ENCODE data around the gene ADGRL3.
"Not testable (repeated sequence)": the region's sequence is repeated elsewhere in the genome, so short reads cannot be mapped to it uniquely, and the experiment has no call there.

ADGRL3 gene

DNA sequence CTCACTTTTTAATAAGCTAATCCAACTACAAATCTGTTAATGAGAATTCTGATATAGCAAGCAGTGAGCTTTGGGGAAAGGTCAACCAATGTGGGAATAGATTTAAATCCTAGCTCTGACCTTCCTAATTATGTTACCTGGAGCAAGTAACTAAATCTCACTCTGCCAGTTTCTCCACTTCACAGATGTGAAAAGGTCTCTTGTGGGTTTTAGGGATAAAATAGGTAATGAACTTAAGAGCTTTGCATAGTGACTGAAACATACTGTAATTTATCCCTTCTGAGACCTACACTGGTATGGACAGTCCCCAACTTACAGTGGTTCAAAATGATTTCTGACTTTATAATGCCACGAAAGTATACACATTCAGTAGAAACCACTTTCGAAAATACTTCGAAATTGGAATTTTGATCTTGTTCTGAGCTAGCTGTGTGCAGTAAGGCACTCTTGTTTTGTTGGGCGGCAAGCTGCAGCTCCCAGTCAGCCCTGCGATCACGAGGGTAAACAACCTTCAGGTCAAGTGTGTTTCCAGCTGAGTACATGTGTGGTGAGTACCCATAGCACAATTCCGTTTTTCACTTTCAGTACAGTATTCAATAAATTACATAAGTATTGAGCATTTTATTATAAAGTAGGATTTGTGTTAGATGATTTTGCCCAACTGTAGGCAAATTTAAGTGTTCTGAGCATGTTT is 93.7 kb downstream of the ADGRL3 start:
- DNase-seq = no peak

DNA sequence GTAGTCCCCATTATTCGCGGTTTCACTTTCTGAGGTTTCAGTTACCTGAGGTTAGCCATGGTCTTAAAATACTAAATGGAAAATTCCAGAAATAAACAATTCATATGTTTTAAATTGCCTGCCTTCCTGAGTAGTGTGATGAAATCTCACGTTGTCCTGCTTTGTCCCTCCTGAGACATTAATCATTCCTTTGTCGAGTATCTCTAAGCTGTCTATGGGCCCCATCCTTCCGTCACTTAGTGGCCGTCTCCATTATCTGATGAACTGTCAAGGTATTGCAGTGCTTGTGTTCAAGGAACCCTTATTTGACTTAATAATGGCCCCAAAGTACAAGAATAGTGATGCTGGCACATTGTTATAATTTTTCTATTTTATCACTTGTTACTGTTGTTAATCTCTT is 94.8 kb downstream of the ADGRL3 start:
- DNase-seq = no peak

DNA sequence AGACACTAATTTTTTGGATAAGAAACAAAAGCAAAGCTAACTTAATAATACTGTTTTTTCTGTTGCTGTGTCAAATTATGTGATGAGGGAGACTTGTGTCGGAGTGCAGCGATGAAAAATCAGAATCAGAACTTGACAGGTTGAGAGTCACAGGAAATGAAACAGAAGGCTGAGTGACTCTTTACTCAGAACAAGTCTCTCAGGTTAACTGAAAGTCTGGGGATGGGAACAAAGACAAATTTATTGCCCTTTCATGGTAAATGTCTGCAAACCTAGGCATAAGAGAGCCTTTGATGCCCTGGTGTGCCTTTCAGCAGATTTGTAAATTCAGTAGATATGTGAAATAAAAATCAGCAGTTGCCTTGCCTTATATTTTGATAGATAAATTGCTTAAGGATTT is 96.0 kb downstream of the ADGRL3 start:
- no peak for DNase-seq

DNA sequence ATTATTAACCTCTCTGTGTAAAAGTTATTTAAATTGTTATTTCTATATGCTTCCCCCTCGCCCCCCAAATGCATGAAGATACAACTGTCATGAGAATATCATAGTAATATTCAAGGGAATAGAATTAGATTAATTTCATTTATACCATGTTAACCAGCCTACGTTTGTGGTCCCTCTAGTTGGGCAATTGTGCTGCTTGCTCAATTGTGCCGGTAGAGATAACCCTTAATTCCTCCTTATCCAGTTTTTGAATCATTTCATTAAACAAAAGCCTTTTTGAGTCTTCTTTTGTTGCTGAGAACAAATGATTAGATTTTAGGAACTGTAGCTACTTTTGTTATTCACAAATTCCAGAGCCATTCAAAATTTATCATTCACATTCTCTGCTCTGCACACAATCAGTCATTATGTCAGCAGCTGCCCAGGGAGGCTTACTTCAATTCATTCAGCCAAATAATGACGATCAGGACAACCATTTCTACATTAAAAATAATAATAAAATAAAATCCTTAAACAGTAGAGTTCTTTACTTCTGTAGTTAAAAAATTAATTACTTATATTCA is 98.1 kb downstream of the ADGRL3 start:
- no peak for DNase-seq

DNA sequence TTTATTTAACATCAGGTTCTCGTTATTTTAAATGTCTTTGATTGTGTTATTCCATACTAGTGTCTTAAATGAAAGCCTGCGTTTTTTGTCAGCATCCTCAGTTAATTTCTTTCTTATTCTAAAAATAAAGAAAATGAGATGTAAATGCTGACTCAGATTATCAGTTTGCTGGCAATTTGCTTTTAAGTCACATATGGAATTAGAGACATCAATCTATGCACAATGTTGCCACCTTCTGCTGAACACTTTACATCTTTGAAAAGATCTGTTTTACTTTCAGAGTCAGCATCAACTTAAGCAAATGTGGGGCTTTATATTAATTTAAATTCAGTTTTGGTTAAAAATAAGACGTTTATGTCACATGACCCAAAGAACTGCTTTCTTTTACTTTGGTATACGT is 99.2 kb downstream of the ADGRL3 start:
- no peak for DNase-seq

DNA sequence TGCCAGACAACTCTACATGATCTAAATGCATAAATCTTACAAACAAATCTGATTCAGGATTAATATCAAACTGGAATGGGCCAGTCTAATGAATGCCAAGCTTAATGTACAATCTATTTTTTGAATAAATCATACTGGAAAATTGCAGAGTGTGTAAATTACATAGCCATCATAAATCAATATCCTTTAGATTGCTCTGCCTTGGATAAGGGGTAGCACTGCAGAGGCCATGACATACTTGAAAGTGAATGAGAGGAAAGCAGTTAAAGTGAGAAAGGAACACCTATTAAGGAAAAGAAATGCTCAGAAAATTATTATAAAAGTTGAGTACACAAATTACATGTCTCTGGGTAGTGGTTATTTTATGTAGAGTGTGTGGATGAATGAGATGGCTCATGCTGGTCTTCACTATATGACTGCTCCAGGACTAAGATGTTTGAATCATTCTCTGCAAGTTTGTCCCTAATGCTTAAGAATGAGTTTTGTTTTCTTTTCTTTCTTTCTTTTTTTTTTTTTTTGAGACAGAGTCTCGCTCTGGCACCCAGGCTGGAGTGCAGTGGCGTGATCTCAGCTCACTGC is 100.2 kb downstream of the ADGRL3 start:
- no peak for DNase-seq

DNA sequence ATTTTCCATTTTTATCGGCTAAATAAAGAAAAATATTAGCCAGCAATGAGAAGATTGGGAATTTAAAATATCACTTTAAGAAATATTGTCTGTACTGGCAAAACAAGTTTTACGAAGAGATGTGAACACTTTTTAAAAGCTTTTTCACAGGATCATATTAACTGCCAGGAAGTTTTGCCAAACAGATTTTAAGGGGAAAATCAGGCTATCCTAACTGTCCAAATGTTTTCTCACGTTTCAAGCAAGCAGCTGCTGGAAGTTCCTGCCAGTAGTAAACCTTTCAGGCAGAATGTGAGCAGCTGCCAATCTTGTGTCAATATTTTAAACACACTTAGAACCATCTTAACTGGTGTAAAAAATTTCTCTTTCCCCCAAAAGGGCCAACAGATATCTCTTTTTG is 101.1 kb downstream of the ADGRL3 start:
- DNase-seq = no peak

DNA sequence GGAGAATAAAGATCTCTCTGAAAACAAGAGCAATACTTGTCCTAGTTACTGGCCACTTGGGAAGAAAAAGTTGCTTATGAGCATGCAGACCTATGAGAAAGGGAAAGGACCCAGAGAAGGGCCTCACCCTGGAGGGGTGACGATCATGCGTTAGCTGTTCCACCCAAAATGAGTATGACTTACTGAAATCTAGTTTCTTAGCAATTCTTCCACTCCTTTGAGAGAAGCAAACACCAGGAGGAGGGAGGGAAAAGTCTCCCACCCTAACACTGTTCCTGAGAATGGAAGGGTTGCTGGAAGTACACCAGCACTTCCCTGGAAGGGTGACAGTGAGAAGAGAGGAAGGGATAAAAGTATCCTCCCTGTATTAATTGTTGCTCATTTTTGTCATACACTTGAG is 107.9 kb downstream of the ADGRL3 start:
- DNase-seq = no peak

DNA sequence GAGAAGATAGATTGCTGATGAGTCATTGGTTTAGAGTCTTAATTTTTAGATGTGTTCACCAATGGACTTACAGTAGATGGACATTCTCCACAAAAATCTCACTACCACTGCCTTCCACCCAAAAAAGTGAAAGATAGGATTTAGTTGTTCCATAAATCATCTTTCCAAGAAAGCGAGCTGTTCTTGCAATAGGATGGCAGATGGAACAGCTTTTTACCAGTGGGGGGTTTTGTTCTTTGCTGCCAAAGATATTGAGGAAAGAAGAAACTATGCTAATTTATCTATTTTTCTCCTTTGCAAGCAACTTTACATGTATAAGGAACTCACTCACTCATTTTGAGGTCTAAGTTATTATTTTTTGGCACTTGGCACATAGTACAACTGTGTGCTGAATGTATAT is 109.5 kb downstream of the ADGRL3 start:
- no peak for DNase-seq

DNA sequence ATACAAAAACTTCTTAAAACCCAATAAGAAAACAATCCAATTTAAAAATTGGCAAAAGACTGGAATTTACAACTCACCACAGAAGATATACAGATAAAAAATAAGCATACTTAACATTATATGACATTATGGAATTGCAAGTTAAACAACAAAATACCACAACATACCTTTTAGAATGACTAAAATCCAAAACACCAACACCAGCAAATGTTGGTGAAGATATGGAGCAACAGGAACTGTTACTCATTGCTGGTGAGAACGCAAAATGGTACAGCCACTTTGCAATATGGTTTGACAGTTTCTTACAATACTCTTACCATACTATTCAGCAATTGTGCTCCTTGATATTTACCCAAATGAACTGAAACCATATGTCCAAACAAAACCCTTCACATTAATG is 112.4 kb downstream of the ADGRL3 start:
- no peak for DNase-seq

DNA sequence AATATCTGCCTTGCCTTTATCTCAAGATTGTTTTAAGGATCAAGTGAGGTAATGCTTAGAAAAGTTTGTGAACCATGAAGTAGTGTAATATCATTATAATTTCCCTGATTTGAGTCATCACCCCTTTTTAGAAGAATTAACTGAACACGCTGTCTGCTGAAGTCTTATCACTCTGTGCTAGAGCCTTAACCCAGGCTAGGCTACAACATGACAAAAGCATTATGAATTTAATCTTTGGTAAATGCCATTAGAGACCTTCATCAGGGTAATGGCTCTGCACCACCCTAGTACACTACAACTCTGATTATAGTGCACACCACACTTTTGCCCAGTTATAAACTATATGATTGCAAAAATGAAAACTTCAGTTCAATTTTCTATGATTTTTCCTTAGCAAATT is 118.3 kb downstream of the ADGRL3 start:
- no peak for DNase-seq

DNA sequence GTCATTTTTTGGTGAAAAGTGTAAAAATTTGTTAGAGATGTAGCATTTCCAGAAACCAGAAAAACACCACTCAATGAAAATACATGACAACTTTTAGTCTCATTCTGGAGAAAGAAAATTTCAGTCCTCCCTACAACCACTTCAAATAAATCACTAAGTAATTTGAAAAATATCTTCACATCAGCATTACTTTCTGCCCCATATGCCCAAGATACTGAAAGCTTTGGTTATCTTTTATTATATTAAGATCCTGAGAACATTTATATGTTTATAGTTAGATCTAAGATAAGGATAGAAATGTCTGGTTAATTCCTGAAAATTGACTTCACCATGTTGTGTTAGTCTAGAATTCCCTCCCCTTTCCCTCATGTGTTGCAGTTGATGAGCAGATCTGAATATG is 119.0 kb downstream of the ADGRL3 start:
- DNase-seq = no peak

DNA sequence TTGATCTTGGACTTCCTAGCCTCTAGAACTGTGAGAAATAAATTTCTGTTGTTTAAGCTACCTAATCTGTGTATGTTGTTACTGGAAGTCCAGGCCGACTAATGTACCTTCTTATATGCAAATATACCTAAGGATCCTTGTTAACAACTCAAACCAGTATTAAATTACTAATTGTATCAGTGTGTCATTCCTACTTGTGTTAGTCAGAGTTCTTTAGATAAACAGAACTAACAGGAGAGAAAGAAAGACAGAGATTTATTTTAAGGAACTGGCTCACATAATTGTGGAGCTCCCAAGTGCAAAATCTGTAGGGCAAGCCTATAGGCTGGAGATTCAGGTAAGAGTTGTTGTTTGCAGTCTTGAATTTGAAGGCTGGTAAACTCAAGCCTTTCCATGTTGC is 120.0 kb downstream of the ADGRL3 start:
- DNase-seq = no peak

DNA sequence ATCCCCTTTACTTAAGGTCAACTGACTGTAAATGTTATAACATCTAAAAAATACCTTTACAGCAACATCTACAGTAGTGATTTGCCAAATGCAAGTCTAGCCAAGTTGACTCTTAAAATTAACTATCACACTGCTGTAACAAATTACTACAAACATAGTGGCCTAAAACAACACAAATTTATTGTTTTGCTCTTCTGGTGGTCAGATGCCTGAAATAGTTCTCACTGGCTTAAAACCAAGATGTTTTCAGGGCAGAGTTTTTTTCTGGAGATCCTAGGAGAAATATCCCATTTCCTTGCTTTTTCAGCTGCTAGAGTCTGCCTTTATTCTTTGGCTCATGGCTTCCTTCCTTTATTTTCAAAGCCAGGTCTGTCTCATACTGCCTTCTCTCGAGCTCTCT is 120.5 kb downstream of the ADGRL3 start:
- DNase-seq = no peak

DNA sequence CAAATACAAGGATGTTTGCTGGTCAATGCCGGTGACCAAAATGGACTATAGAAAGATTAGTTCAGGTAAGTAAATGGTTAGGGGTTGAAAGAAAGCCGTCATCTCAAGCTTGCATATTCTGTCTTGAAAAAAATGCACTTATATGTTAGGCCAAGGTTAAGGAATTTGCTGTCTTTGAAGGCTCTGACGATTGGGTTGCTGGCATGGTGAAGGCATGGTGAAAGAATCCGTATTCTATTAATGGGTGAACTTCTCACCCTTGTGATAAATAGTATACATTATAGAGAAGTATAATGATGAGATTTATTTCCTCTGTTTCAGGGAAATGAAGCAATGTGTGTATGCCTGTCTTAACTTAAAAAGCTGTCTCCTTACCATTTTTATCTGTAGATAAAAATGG is 132.6 kb downstream of the ADGRL3 start:
- DNase-seq = no peak

DNA sequence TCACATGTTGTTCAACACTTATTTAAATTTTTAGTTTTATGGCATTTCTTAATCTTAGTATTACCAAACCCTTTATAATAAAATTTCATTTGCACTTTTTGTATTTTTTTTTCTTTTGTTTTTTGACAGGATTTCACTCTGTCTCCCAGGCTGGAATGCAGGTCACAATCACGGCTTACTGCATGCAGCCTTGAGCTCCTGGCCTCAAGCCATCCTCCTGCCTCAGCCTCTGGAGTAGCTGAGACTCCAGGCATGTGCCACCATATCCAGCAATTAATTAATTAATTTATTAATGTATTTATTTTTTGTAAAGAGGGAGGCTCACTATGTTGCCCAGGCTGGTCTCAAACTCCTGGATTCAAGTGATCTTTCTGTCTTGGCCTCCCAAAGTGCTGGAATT is 133.4 kb downstream of the ADGRL3 start:
- DNase-seq = no peak

DNA sequence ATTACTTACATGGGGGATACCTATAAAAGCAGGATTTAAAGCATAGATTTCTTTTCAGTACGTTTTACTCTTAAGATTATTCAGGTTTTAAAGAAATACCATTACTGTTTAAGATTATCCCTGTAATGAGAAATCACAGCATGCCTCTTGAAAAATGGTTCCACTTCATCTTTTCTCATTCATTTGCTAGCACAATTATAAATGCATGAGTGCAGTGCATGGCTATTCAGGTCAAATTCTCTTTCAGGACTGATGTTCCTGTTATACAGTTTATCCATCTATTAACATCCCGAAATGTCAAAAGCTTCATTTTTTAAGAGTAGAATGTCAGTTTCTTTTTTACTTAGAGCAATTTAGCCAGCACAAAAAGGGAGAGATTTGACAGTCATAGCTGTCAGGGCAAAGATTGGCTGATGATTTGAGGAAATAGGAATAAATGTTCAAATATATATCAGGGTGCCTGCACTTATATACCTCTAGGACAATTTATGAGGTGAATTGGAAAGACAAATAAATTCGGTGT is 135.2 kb downstream of the ADGRL3 start:
- no peak for DNase-seq

DNA sequence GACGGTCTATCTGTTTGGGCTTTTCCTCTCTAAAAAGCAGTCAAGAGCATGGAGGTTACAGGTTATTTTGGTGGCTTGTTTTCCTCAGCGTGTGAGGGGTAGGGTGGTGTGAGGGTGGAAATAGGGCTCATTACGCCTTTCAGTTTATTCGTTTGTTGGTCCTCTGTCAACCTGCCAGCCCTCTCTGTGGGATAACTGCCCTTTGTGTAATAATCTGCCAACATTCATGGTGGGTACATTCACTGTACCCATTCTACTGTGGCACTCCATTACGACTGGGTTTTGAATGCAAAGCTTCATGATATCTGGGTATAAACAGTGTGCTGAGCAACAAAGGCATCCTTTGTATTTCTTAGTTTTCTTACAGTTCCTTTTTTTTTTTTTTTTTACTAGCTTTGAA is 136.4 kb downstream of the ADGRL3 start:
- no peak for DNase-seq

DNA sequence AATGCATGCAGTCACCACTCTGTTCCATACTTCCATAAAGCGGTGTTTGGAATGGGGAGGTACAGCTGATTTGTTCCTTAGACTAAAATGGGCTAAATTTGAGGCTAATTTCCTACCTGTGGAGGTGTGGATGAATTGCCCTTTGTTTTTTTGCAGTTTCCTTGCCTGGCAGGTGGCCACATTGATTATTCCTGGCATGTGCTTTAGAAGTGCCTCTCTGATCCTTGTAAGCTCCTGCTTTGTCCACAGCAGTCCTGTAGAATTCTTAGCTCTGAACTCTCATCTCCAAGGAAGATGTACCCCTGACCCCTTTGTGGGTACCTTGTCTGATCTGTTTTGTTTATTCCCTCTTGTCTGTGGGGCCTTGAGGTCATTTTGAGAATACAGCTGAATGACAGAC is 136.8 kb downstream of the ADGRL3 start:
- DNase-seq = no peak

DNA sequence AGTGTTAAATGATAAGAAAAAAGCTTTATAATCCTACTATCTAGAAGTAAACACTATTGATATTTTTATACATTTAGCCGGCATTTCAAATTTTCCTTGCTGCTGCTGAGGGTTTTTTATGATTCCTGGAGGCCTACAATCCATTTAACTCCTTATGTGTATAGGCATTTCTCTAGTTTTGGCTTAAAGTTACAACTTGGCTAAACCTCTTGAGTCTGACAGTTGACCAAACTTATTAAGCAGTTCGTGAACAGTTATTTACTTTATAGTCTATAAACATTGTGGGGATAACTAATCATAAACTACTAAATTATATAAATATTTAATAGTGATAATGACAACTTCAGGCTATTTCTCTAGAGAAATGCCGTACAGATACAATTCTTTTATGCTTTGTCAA is 141.9 kb downstream of the ADGRL3 start:
- no peak for DNase-seq

DNA sequence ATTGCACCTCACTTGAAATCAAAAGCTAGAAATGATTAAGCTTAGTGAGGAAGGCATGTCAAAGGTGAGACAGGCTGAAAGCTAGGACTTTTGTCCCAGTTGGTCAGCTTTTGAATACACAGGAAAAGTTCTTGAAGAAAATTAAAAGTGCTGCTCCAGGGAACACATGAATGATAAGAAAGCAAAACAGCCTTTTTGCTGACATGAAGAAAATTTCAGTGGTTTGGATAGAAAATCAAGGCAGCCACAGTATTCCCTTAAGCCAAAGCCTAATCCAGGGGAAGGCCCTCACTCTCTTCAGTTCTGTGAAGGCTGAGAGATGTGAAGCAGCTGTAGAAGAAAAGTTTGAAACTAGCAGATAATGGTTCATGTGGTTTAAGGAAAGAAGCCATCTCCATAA is 150.8 kb downstream of the ADGRL3 start:
- DNase-seq = no peak

DNA sequence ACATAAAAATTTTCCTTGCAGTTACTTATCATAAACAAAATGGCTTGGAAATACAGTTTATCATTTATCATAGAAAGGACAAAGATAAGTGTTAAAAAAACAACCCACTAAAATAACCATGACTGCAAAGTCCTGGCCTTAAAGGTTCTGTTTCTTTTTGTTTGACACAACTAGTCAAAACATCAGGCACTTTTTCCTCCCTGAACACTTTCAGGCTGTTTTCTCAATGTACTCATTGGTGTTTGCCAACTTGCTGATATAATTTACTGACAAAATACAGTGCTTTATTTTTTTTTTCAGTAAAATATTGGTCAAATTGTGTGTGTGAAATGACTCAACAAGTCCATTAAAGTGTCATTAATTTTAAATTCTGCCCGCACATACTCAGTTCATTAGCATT is 156.6 kb downstream of the ADGRL3 start:
- no peak for DNase-seq

DNA sequence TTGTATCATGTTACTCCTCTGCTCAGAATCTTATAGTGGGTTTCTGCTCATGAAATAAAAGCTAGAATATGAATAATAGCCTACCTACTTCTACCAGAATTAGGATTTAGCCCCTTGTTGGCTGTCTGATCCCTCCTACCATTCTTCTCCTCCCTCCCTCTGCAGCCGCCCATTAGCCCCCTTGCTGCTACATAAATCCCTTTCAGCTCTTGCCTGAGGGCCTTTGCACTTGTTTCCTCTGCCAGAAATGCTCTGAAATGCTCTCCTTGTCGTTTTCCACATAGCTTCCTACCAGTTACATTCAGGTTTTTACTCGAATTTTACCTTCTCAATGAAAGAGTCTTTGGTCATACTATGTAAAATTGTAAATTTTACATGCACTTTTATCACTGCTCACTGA is 159.2 kb downstream of the ADGRL3 start:
- no peak for DNase-seq

DNA sequence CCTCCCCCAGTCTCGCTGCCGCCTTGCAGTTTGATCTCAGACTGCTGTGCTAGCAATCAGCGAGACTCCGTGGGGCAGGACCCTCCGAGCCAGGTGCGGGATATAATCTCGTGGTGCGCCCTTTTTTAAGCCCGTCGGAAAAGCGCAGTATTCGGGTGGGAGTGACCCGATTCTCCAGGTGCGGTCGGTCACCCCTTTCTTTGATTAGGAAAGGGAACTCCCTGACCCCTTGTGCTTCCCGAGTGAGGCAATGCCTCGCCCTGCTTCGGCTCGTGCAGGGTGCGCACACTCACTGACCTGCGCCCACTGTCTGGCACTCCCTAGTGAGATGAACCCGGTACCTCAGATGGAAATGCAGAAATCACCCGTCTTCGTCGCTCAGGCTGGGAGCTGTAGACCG is 172.7 kb downstream of the ADGRL3 start:
- not testable (repeated sequence) for DNase-seq

Measured in amniotic stem cell (primary cell).